Skeletal muscle tissue (tissue), 4 donors: ENCODE data around the gene TRIM67. TPM values are rescaled to one million over a fixed set of nuclear protein-coding genes. Genes with fewer than 3 reads are reported as not detected.

Source experiments
- H3K27ac ChIP-seq: one replicate; pipeline ENCODE4 v1.7.0; 2013; ENCODE audit warnings: mild to moderate bottlenecking, low read depth, low read length, inconsistent platforms
- H3K27me3 ChIP-seq, 3 donors: one replicate each; pipeline ENCODE4 v1.7.0; 2013; ENCODE audit warnings: low read length in 3 of 3; ENCODE audit not compliant: control insufficient read depth in 3 of 3, insufficient read depth in 3 of 3
- H3K36me3 ChIP-seq, 3 donors: one replicate each; pipeline ENCODE4 v1.7.0; 2013; ENCODE audit warnings: low read length in 3 of 3; ENCODE audit not compliant: control insufficient read depth in 3 of 3, insufficient read depth in 3 of 3
- H3K4me1 ChIP-seq, 3 donors: one replicate each; pipeline ENCODE4 v1.7.0; 2013; ENCODE audit warnings: low read length in 3 of 3, mild to moderate bottlenecking in 3 of 3; ENCODE audit not compliant: control insufficient read depth in 3 of 3, insufficient read depth in 3 of 3
- H3K4me3 ChIP-seq, 3 donors: one replicate each; pipeline ENCODE4 v1.7.0; 2013; ENCODE audit warnings: low read length in 3 of 3
- H3K9ac ChIP-seq, 3 donors: one replicate each; pipeline ENCODE4 v1.7.0; 2013; ENCODE audit warnings: low read length in 3 of 3, mild to moderate bottlenecking in 3 of 3, moderate library complexity in 2 of 3, low read depth in 1 of 3
- H3K9me3 ChIP-seq, 3 donors: one replicate each; pipeline ENCODE4 v1.7.0; 2013; ENCODE audit warnings: low read length in 3 of 3; ENCODE audit not compliant: control insufficient read depth in 3 of 3
- total RNA-seq: library from RNA; depleted of rRNA; stranded (reverse); fragments of >200 nt; gene quantifications from one replicate; pipeline ENCODE4 v1.2.3, GENCODE V29; 2014
- donor health status: Osteomylitis.

TRIM67 gene
- total RNA-seq, 1 donor from 2014 or later, result under 0.01 TPM

GRCh38 chr1:231199868-231200267 lies 38.0 kb downstream of the TRIM67 start:
- Histone ChIP-seq H3K36me3 (no peaks in the 10 kb centered on the region), H3K27ac (no peak overlapping the region), H3K4me3 (no peak overlapping the region), H3K9me3 (no peaks in the 10 kb centered on the region), H3K4me1 (no peaks in the 10 kb centered on the region), H3K9ac (no peak overlapping the region), H3K27me3 (peaks cover 13 to 28% (median 20%) of the 10 kb centered on the region in 3 donors)

- Histone ChIP-seq H3K27me3 (peaks cover 13 to 28% (median 18%) of the 10 kb centered on the region in 3 donors), H3K4me1 (no peaks in the 10 kb centered on the region), H3K4me3 (no peak overlapping the region), H3K9ac (no peak overlapping the region), H3K9me3 (no peaks in the 10 kb centered on the region), H3K27ac (no peak overlapping the region), H3K36me3 (no peaks in the 10 kb centered on the region)
These were observed 38.7 kb downstream of the TRIM67 start for GRCh38 chr1:231200388-231201031.

GRCh38 chr1:231201375-231201978 lies 39.6 kb downstream of the TRIM67 start:
- Histone ChIP-seq H3K27ac (no peak overlapping the region), H3K4me1 (no peaks in the 10 kb centered on the region), H3K4me3 (no peak overlapping the region), H3K9me3 (no peaks in the 10 kb centered on the region), H3K27me3 (peaks cover 13 to 28% (median 16%) of the 10 kb centered on the region in 3 donors), H3K36me3 (no peaks in the 10 kb centered on the region), H3K9ac (no peak overlapping the region)

GRCh38 chr1:231201979-231202633 lies 40.2 kb downstream of the TRIM67 start:
- H3K9me3 ChIP-seq, result no peaks in the 10 kb centered on the region
- peaks cover 13 to 24% (median 16%) of the 10 kb centered on the region in 3 donors for H3K27me3 ChIP-seq
- H3K27ac ChIP-seq, result no peak overlapping the region
- H3K4me3 ChIP-seq, result no peak overlapping the region
- no peak overlapping the region for H3K9ac ChIP-seq
- H3K36me3 ChIP-seq, result no peaks in the 10 kb centered on the region
- H3K4me1 ChIP-seq, result no peaks in the 10 kb centered on the region

- no peaks in the 10 kb centered on the region for H3K9me3 ChIP-seq
- no peak overlapping the region for H3K4me3 ChIP-seq
- no peak overlapping the region for H3K9ac ChIP-seq
- H3K36me3 ChIP-seq, result no peaks in the 10 kb centered on the region
- H3K27me3 ChIP-seq, result peaks cover 13 to 24% (median 16%) of the 10 kb centered on the region in 3 donors
- no peak overlapping the region for H3K27ac ChIP-seq
- no peaks in the 10 kb centered on the region for H3K4me1 ChIP-seq
These were observed 41.6 kb downstream of the TRIM67 start for GRCh38 chr1:231203259-231204057.

- no peak overlapping the region for H3K4me3 ChIP-seq
- H3K36me3 ChIP-seq, result no peaks in the 10 kb centered on the region
- no peak overlapping the region for H3K27ac ChIP-seq
- H3K4me1 ChIP-seq, result peaks cover 4 to 7% (median 7%) of the 10 kb centered on the region in 3 donors
- H3K9me3 ChIP-seq, result no peaks in the 10 kb centered on the region
- H3K9ac ChIP-seq, result no peak overlapping the region
- H3K27me3 ChIP-seq, result peaks cover 1 to 8% (median 3%) of the 10 kb centered on the region in 3 donors
These were observed 45.0 kb downstream of the TRIM67 start for GRCh38 chr1:231206856-231207255.

GRCh38 chr1:231207437-231207836 lies 45.6 kb downstream of the TRIM67 start:
- H3K4me1 ChIP-seq, result peaks cover 4 to 7% (median 7%) of the 10 kb centered on the region in 3 donors
- H3K27me3 ChIP-seq, result peaks cover 0 to 5% (median 3%) of the 10 kb centered on the region in 3 donors
- no peaks in the 10 kb centered on the region for H3K9me3 ChIP-seq
- H3K27ac ChIP-seq, result no peak overlapping the region
- no peak overlapping the region for H3K4me3 ChIP-seq
- no peaks in the 10 kb centered on the region for H3K36me3 ChIP-seq
- no peak overlapping the region for H3K9ac ChIP-seq

GRCh38 chr1:231208980-231209379 lies 47.1 kb downstream of the TRIM67 start:
- Histone ChIP-seq H3K4me1 (peaks cover 4 to 7% (median 7%) of the 10 kb centered on the region in 3 donors), H3K27ac (no peak overlapping the region), H3K9me3 (no peaks in the 10 kb centered on the region), H3K36me3 (no peaks in the 10 kb centered on the region), H3K9ac (no peak overlapping the region), H3K27me3 (peaks cover 2 to 13% (median 9%) of the 10 kb centered on the region in 3 donors), H3K4me3 (no peak overlapping the region)

GRCh38 chr1:231209531-231209930 lies 47.7 kb downstream of the TRIM67 start:
- Histone ChIP-seq H3K4me3 (no peak overlapping the region), H3K9me3 (no peaks in the 10 kb centered on the region), H3K36me3 (no peaks in the 10 kb centered on the region), H3K27ac (no peak overlapping the region), H3K4me1 (peaks cover 4 to 7% (median 7%) of the 10 kb centered on the region in 3 donors), H3K27me3 (peaks cover 2 to 15% (median 10%) of the 10 kb centered on the region in 3 donors), H3K9ac (no peak overlapping the region)
